HFF-Myc (cell line): ENCODE measurements around the gene FUCA1.
"Not testable (repeated sequence)": the region's sequence is repeated elsewhere in the genome, so short reads cannot be mapped to it uniquely, and the experiment has no call there.

Source experiments
- DNase-seq: peaks from one replicate; pipeline ENCODE4 v3.0.0-alpha.2; 2011; ENCODE audit warnings: low read depth; ENCODE audit errors: extremely low read depth
- H3K4me3 ChIP-seq: replicated peaks from 2 replicates; pipeline ENCODE4 v1.5.1; 2011; ENCODE audit warnings: low read depth, mild to moderate bottlenecking, control low read depth, low read length
- TF ChIP-seq, protein P1 (sequence below): IDR thresholded peaks from 2 replicates; pipeline ENCODE4 v1.5.1; 2012; ENCODE audit warnings: mild to moderate bottlenecking, low read depth, low read length, control low read depth; ENCODE audit errors: missing control alignments

The FUCA1 gene

DNA sequence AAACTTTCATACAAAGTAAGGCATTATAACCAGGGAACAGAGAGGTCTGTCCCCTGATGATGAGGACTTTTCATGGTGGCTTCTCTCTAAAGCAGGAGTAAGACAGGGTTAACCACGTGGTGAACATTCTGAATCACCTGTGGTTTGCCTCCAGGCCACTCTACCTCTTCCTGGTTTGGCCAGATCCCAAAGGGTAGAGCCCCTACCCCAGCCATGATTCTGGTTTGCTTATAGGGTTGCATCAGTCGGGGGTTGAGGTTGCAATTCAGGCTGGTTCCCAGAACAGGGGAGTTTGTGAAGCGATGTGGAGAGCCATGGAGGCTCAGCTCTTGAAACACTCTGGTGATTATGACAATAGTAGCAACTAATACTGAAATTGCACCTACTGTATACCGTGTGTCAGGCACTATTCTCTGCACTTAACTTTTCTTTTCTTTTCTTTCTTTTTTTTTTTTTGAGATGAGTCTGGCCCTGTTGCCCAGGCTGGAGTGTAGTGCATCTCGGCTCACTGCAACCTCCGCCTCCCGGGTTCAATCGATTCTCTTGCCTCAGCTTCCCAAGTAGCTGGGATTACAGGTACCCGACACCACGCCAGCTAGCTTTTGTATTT, 36.8 kb upstream of the FUCA1 start:
- no peak for DNase-seq
- TF ChIP-seq, protein P1, sequence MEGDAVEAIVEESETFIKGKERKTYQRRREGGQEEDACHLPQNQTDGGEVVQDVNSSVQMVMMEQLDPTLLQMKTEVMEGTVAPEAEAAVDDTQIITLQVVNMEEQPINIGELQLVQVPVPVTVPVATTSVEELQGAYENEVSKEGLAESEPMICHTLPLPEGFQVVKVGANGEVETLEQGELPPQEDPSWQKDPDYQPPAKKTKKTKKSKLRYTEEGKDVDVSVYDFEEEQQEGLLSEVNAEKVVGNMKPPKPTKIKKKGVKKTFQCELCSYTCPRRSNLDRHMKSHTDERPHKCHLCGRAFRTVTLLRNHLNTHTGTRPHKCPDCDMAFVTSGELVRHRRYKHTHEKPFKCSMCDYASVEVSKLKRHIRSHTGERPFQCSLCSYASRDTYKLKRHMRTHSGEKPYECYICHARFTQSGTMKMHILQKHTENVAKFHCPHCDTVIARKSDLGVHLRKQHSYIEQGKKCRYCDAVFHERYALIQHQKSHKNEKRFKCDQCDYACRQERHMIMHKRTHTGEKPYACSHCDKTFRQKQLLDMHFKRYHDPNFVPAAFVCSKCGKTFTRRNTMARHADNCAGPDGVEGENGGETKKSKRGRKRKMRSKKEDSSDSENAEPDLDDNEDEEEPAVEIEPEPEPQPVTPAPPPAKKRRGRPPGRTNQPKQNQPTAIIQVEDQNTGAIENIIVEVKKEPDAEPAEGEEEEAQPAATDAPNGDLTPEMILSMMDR: no peak
- H3K4me3 ChIP-seq: no peak overlapping the region

DNA sequence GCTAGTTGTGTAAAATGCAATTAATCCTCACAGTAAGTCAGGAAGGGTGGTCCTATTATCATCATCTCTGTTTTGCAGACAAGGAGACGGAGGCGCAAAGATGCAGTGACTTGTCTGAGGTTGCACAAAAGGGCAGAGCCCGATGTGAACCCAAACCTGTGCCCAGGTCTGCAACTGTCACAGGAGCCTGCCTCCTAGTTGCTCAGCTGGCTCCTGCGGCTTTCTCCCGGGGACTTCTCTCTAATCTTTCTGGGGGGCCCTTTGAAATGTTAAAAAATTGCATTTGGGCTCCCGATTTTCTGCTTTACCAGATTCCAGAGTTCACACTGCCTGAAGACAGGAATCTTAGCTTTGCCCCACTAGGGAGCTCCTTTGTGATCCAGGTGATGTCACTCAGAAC, 35.7 kb upstream of the FUCA1 start:
- TF ChIP-seq, protein P1: no peak
- DNase-seq: no peak
- H3K4me3 ChIP-seq: no peak overlapping the region

DNA sequence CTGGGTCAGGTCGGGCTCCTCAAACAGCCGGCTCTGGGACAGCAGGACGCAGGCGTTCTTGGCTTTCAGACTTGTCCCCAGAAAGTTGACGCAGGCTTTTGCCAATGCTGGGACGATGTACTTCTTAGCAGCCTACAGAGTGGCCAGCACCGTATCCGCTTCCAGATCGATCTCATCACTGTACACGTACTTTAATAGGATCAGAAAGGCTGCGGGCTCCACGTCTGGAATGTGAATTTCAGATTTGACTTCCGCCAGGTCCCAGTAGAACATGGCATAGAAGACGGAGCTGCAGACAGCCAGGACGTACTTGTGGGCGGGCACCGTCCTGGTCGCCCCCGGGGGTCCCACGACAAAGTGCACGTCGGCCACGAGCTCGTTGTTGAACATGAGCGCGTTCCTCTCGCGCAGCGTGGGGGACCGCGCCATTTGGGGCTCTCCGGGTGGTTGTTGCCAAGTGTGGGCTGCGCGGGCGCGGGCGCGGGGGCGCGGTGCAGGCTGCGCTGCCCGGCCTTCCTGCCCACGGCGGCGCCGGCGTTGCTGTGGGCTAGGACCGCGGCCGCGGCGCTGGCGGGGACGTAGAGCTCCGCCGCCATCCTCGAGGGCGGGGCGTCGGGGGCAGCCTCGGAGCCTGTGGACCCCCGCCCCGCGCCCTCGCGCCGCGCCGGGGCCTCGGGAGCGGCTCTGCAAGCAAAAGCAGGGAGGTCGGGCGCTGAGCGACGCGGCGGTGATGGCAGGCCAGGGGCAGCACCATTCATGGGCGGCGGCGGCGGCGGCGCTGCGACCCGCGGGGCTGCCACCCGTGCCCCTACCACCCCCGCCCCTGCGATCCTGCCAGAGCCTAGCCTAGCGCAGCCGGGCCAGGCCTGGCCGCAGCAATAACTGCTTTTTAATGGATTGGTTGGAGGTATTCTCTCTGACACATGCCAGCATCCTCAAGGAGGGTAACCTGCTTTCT, 34.5 kb upstream of the FUCA1 start:
- no peak overlapping the region for H3K4me3 ChIP-seq
- no peak for DNase-seq
- TF ChIP-seq, protein P1: no peak

DNA sequence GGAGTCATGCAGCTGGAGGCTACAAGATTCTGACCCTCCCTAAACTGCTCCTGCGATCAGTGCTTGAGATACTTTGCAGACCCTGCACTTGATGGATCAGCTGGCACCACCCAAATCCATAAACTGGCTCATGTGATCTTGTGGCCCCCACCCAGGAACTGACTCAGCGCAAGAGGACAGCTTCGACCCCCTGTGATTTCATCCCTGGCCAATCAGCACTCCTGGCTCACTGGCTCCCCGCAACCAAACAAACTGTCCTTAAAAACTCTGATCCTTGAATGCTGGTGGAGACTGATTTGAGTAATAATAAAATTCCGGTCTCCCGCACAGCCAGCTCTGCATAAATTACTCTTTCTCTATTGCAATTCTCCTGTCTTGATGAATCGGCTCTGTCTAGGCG, 31.9 kb upstream of the FUCA1 start:
- not testable (repeated sequence) for DNase-seq, H3K4me3 ChIP-seq

DNA sequence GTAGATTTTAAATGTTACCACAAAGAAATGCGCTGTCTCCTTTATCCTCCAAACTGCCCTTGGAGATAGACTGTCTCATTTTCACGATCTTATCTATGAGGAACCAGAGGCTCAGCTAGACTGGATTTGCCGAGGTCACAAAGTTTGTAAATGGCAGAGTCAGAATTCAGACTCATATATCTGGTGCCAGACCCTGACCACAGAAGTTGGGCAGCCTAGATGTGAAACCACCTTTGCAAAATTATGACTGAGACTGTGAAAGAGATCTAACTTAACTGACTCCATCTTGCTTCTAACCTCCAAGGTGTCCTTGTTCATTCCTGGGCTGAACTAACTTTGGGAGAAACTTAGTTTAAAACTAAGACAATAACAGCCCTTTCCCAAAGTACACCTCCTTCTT, 31.0 kb upstream of the FUCA1 start:
- no peak overlapping the region for H3K4me3 ChIP-seq
- no peak for DNase-seq
- TF ChIP-seq, protein P1: no peak

DNA sequence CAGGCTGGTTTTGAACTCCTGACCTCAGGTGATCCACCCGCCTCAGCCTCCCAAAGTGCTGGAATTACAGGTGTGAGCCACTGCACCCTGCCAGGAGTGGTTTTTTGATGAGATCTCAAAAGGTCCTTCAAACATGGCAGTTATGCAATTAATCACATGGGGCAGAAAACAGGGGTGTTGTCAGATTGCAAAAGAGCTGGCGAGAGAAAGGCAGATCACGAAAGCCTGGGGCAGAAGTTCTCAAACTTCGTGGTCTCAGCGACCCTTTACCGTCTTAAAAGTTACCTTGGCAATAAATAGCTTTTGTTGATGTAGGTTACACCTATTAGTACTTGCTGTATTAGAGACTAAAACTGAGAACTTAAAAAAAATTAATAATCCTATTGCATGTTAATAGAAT, 29.0 kb upstream of the FUCA1 start:
- H3K4me3 ChIP-seq: no peak overlapping the region
- DNase-seq: no peak
- TF ChIP-seq, protein P1: no peak

DNA sequence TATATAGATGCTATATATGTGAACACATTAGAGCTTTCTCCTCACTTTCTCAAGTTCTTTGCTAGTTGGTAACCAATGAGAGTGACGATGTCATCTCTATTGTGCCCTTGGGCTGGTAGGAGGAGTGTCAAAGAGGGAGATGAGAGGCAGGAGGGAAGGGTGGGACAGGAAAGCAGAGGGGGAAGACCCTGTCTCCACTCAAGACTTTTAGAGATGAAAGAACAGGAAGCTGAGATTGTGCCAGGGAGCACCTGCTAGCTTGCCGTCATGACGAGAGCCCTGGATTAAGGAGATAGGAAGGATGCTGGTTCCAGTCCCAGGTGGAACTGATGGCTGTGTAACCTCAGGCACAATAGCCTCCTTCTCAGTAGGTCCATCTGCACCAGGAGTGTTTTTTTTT, 28.4 kb upstream of the FUCA1 start:
- TF ChIP-seq, protein P1: no peak
- no peak overlapping the region for H3K4me3 ChIP-seq
- no peak for DNase-seq
